Esophagus muscularis mucosa (tissue), 3 donors: ENCODE measurements around the gene CLCN6.

ENCODE experiments used
- EP300 ChIP-seq: sonication (generic); formaldehyde crosslinking; IDR thresholded peaks from one replicate; pipeline ENCODE4 v1.6.1; 2017; ENCODE audit warnings: antibody characterized with exemption
- TF ChIP-seq, protein P1 (sequence below), 3 experiments: fragments of 200-600 bp in 2 of 3; fragments of 450-650 bp in 1 of 3; sonication (generic) in 2 of 3; IDR thresholded peaks; one replicate each; pipeline ENCODE4 v1.5.1; 2017 to 2019; ENCODE audit warnings: antibody characterized with exemption in 3 of 3, mild to moderate bottlenecking in 2 of 3, moderate library complexity in 1 of 3

DNA sequence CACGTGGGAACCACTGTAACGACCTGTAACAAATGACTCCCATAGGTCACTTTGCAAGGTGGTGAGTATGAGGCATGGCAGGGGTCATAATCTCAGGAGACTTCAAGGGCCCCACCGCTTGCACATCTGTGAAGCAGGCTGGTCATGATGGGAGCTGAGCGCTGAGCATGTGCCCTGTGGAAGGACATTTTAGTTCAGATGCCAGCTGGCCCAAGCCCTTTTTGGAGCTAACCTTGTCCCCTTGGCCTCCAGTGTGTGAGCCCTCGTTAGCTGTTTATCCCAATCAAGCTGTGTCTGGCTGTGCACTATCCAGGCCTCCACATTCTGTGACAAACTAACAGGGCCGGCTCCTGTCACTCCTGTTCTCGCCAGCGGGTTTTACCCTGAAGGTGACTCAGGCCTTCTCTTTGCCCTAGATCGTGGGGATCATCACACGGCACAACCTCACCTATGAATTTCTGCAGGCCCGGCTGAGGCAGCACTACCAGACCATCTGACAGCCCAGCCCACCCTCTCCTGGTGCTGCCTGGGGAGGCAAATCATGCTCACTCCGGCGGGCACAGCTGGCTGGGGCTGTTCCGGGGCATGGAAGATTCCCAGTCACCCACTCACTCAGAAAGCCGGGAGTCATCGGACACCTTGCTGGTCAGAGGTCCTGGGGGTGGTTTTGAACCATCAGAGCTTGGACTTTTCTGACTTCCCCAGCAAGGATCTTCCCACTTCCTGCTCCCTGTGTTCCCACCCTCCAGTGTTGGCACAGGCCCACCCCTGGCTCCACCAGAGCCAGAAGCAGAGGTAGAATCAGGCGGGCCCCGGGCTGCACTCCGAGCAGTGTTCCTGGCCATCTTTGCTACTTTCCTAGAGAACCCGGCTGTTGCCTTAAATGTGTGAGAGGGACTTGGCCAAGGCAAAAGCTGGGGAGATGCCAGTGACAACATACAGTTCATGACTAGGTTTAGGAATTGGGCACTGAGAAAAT is 34.0 kb downstream of the CLCN6 start:
- TF ChIP-seq, protein P1, sequence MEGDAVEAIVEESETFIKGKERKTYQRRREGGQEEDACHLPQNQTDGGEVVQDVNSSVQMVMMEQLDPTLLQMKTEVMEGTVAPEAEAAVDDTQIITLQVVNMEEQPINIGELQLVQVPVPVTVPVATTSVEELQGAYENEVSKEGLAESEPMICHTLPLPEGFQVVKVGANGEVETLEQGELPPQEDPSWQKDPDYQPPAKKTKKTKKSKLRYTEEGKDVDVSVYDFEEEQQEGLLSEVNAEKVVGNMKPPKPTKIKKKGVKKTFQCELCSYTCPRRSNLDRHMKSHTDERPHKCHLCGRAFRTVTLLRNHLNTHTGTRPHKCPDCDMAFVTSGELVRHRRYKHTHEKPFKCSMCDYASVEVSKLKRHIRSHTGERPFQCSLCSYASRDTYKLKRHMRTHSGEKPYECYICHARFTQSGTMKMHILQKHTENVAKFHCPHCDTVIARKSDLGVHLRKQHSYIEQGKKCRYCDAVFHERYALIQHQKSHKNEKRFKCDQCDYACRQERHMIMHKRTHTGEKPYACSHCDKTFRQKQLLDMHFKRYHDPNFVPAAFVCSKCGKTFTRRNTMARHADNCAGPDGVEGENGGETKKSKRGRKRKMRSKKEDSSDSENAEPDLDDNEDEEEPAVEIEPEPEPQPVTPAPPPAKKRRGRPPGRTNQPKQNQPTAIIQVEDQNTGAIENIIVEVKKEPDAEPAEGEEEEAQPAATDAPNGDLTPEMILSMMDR (IDR thresholded peaks at IDR 0.05): no peak
- TF ChIP-seq EP300: no peak
